ENCODE measurements around the gene USP6NL. TPM values are rescaled to one million over a fixed set of nuclear protein-coding genes. Genes with fewer than 3 reads are reported as not detected.

USP6NL gene
- total RNA-seq, 1 experiment from 2014 or later: 13.0 TPM

DNA sequence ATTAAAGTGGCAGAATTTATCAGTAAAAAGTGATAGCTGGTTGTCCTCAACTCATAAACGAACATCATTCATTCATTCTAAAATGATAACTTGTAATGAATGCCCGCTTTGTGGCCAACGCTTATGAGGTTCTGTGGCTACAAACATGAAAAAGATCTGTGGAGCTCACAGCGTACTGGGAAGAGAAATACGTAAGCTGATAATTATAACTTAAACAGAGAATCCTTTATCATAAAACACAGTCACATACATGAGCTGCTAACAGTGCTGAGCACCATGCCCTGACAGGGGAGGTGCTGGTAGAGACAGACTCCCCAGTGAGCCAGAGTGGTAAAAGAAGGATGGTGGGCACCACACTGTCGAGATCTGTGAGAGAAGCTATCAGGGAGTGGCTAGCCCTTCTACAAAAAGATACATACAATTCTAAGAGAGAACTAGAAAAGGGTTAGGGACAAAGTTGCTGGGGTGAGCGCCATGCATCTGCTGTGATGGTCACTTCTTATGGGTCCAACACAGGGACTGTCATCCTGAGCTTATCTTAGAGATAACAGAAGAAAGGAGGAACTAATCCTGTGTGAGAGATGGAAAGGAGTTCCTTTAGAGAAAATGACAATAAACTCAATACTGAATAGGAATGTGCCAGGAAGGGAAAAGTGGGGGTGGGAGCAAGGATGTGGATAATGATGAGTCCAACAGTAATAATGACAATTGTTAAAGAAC, 106.7 kb downstream of the USP6NL start:
- Histone ChIP-seq H3K4me1 (ENCODE audit: insufficient read depth, low read length) (no peaks in the 10 kb centered on the region), H3K36me3 (ENCODE audit: low read depth, low read length) (no peaks in the 10 kb centered on the region), H3K9me2 (replicated peaks; ENCODE audit: low read length) (no peaks in the 10 kb centered on the region), H4K20me1 (ENCODE audit: low read length) (no peaks in the 10 kb centered on the region), H3K9me3 (ENCODE audit: low read length) (no peaks in the 10 kb centered on the region), H3K4me3 (ENCODE audit: low read length) (no peak overlapping the region), H3K27me3 (ENCODE audit: low read length) (no peaks in the 10 kb centered on the region), H3F3A (ENCODE audit: low read length, unreplicated experiment) (no peaks in the 10 kb centered on the region), H3K9ac (ENCODE audit: low read length) (no peak overlapping the region), H2AFZ (ENCODE audit: low read length) (no peak overlapping the region), H3K79me2 (ENCODE audit: low read length) (no peaks in the 10 kb centered on the region), H3K27ac (ENCODE audit: low read length) (no peak overlapping the region), H3K4me2 (ENCODE audit: low read length) (no peak overlapping the region)
- TF ChIP-seq EZH2 (IDR thresholded peaks at IDR 0.05; ENCODE audit: low read length, unreplicated experiment) (no peak), EZH2phosphoT487 (IDR thresholded peaks at IDR 0.05; ENCODE audit: borderline replicate concordance, low read length) (no peak)
- TF ChIP-seq, protein P1, sequence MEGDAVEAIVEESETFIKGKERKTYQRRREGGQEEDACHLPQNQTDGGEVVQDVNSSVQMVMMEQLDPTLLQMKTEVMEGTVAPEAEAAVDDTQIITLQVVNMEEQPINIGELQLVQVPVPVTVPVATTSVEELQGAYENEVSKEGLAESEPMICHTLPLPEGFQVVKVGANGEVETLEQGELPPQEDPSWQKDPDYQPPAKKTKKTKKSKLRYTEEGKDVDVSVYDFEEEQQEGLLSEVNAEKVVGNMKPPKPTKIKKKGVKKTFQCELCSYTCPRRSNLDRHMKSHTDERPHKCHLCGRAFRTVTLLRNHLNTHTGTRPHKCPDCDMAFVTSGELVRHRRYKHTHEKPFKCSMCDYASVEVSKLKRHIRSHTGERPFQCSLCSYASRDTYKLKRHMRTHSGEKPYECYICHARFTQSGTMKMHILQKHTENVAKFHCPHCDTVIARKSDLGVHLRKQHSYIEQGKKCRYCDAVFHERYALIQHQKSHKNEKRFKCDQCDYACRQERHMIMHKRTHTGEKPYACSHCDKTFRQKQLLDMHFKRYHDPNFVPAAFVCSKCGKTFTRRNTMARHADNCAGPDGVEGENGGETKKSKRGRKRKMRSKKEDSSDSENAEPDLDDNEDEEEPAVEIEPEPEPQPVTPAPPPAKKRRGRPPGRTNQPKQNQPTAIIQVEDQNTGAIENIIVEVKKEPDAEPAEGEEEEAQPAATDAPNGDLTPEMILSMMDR (conservative IDR thresholded peaks at IDR 0.05; ENCODE audit: low read depth, low read length): no peak
- DNase-seq (no peak), ATAC-seq (no peak)
- BruUV-seq (replicated peaks): no TSS peak
- ChIA-PET POLR2A (ENCODE audit: unreplicated experiment) (no interaction called here), CTCF (no interaction called here)
- intact Hi-C loops (cut with micrococcal nuclease): no loop called here

DNA sequence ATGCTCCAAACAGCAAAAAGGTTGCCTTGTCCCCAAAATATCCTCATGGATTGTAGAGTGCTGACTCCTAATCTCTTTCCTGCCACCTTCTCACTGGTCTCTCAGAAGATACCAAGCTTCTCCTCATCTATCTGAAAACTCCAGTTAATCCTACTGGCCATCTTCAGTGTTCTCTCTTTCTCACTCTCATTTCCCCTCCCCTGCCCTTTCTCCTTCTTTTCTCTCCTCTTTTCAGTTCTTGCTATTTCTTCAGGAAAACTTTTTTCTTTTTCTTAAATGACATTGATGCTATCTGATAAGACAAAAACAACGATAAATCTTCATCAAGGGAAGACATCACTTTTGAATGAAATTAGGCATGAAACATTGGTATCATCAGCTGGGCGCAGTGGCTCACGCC, 109.8 kb downstream of the USP6NL start:
- Histone ChIP-seq H2AFZ (ENCODE audit: low read length) (no peak overlapping the region), H3K9me3 (ENCODE audit: low read length) (no peaks in the 10 kb centered on the region), H3K4me3 (ENCODE audit: low read length) (no peak overlapping the region), H3K27ac (ENCODE audit: low read length) (no peak overlapping the region), H3F3A (ENCODE audit: low read length, unreplicated experiment) (no peaks in the 10 kb centered on the region), H3K79me2 (ENCODE audit: low read length) (no peaks in the 10 kb centered on the region), H4K20me1 (ENCODE audit: low read length) (no peaks in the 10 kb centered on the region), H3K4me2 (ENCODE audit: low read length) (no peak overlapping the region), H3K4me1 (ENCODE audit: insufficient read depth, low read length) (no peaks in the 10 kb centered on the region), H3K9me2 (replicated peaks; ENCODE audit: low read length) (no peaks in the 10 kb centered on the region), H3K9ac (ENCODE audit: low read length) (no peak overlapping the region), H3K36me3 (ENCODE audit: low read depth, low read length) (no peaks in the 10 kb centered on the region), H3K27me3 (ENCODE audit: low read length) (no peaks in the 10 kb centered on the region)
- ChIA-PET POLR2A (ENCODE audit: unreplicated experiment) (no interaction called here), CTCF (no interaction called here)
- ATAC-seq (no peak), DNase-seq (no peak)
- no peak for TF ChIP-seq EZH2phosphoT487 (IDR thresholded peaks at IDR 0.05; ENCODE audit: borderline replicate concordance, low read length)
- TF ChIP-seq, protein P1 (conservative IDR thresholded peaks at IDR 0.05; ENCODE audit: low read depth, low read length): no peak
- TF ChIP-seq EZH2 (IDR thresholded peaks at IDR 0.05; ENCODE audit: low read length, unreplicated experiment): no peak
- intact Hi-C loops (cut with micrococcal nuclease): no loop called here
- BruUV-seq (replicated peaks): no TSS peak

DNA sequence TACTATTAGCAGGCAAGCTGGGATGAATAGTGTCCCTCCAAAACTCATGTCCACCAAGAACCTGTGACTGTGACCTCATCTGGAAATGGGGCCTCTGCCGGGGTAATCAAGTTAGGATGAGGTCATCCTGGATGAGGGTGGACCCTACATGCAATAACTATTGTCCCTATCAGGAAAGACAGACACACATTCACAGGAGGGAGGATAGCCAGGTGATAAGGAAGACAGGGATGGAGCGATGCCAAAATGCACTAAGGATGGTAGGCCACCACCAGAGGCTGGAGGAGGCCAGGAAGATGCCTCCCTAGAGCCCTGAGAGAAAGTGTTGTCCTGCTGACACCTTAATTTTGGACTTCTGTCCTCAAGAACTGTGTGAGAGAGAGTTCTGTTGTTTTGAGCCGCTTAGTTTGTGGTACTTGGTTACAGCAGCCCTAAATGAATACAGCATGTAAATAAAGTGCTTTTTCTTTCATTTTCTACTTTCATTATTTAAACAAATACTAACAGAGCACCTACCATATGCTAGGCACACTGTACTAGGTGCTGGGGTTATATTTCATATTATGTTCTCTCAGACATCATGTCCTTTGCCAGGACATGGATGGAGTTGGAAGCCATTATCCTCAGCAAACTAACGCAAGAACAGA, 111.9 kb downstream of the USP6NL start:
- Histone ChIP-seq H2AFZ (ENCODE audit: low read length) (no peak overlapping the region), H3K4me3 (ENCODE audit: low read length) (no peak overlapping the region), H3K4me2 (ENCODE audit: low read length) (no peak overlapping the region), H4K20me1 (ENCODE audit: low read length) (no peaks in the 10 kb centered on the region), H3K9me3 (ENCODE audit: low read length) (no peaks in the 10 kb centered on the region), H3K36me3 (ENCODE audit: low read depth, low read length) (no peaks in the 10 kb centered on the region), H3F3A (ENCODE audit: low read length, unreplicated experiment) (no peaks in the 10 kb centered on the region), H3K9me2 (replicated peaks; ENCODE audit: low read length) (no peaks in the 10 kb centered on the region), H3K27ac (ENCODE audit: low read length) (no peak overlapping the region), H3K4me1 (ENCODE audit: insufficient read depth, low read length) (no peaks in the 10 kb centered on the region), H3K27me3 (ENCODE audit: low read length) (no peaks in the 10 kb centered on the region), H3K9ac (ENCODE audit: low read length) (no peak overlapping the region), H3K79me2 (ENCODE audit: low read length) (no peaks in the 10 kb centered on the region)
- ChIA-PET CTCF (no interaction called here), POLR2A (ENCODE audit: unreplicated experiment) (no interaction called here)
- DNase-seq (no peak), ATAC-seq (no peak)
- intact Hi-C loops (cut with micrococcal nuclease): no loop called here
- no TSS peak for BruUV-seq (replicated peaks)
- TF ChIP-seq, protein P1 (conservative IDR thresholded peaks at IDR 0.05; ENCODE audit: low read depth, low read length): no peak
- TF ChIP-seq EZH2phosphoT487 (IDR thresholded peaks at IDR 0.05; ENCODE audit: borderline replicate concordance, low read length) (no peak), EZH2 (IDR thresholded peaks at IDR 0.05; ENCODE audit: low read length, unreplicated experiment) (no peak)

Measured in PC-3 (cell line).